ENCODE results near the gene ANAPC2.

- TF ChIP-seq CTCF (IDR thresholded peaks at IDR 0.05; ENCODE audit: low read depth, low read length, missing input control), result no peak
- no peak for TF ChIP-seq RAD21 (IDR thresholded peaks at IDR 0.05)
- TF ChIP-seq TAF1 (conservative IDR thresholded peaks at IDR 0.05), result no peak
- TF ChIP-seq RXRA (IDR thresholded peaks at IDR 0.05), result no peak
- no peak for TF ChIP-seq ATF3 (IDR thresholded peaks at IDR 0.05)
- no peak for TF ChIP-seq JUND (IDR thresholded peaks at IDR 0.05)
- TF ChIP-seq MAX (IDR thresholded peaks at IDR 0.05), result no peak
- no peak for TF ChIP-seq SP1 (IDR thresholded peaks at IDR 0.05)
- no peak for TF ChIP-seq GABPA (IDR thresholded peaks at IDR 0.05 in 1 of 2, conservative IDR thresholded peaks at IDR 0.05 in 1 of 2)
- TF ChIP-seq REST (IDR thresholded peaks at IDR 0.05), result no peak
- no peak for TF ChIP-seq EGR1 (IDR thresholded peaks at IDR 0.05; ENCODE audit: low read depth in 2 of 2)
- TF ChIP-seq FOXA2 (IDR thresholded peaks at IDR 0.05), result no peak
- no peak for TF ChIP-seq HNF4A (conservative IDR thresholded peaks at IDR 0.05)
- TF ChIP-seq FOXA1 (IDR thresholded peaks at IDR 0.05), result no peak
Observed at GRCh38 chr9:137235424-137236237, 47.3 kb upstream of the ANAPC2 start.
